DND-41 (cell line): ENCODE results near the gene OSM.
A peak's percentile ranks its signal among the peaks of the same experiment; 100 is the strongest.

Experiments used
- ATAC-seq: fragments of 200-7000 bp; cut with Tn5 transposase; 3 replicates; pipeline ENCODE4 v1.9.1; 2021; ENCODE audit warnings: low read depth; ENCODE audit not compliant: insufficient read depth
- DNase-seq: peaks from one replicate; pipeline ENCODE4 v3.0.0-alpha.2; 2020
- H2AFZ ChIP-seq: 2 replicates; pipeline ENCODE4 v1.6.0; 2012; ENCODE audit warnings: low read depth, low read length
- H3K27ac ChIP-seq: 2 replicates; pipeline ENCODE4 v1.5.1; 2012; ENCODE audit warnings: low read length, inconsistent platforms
- H3K27me3 ChIP-seq: fragments of 200-600 bp; sonication (generic); 2 replicates; pipeline ENCODE4 v1.6.0; 2012; ENCODE audit warnings: low read length, mild to moderate bottlenecking, inconsistent platforms; ENCODE audit not compliant: insufficient read depth, poor library complexity
- H3K36me3 ChIP-seq: 2 replicates; pipeline ENCODE4 v1.5.1; 2012; ENCODE audit warnings: low read length, inconsistent platforms; ENCODE audit not compliant: insufficient read depth
- H3K4me1 ChIP-seq: 2 replicates; pipeline ENCODE4 v1.5.1; 2012; ENCODE audit warnings: mild to moderate bottlenecking, low read length; ENCODE audit not compliant: insufficient read depth
- H3K4me2 ChIP-seq: 2 replicates; pipeline ENCODE4 v1.6.0; 2012; ENCODE audit warnings: mild to moderate bottlenecking, moderate library complexity, low read length, inconsistent platforms; ENCODE audit not compliant: insufficient read depth
- H3K4me3 ChIP-seq, 2 experiments: fragments of 200-600 bp in 1 of 2; shearing (Covaris generic) in 1 of 2; 2 replicates each; pipeline ENCODE4 v1.5.1; 2012 to 2016; ENCODE audit warnings: inconsistent platforms in 2 of 2, low read length in 2 of 2, mild to moderate bottlenecking in 2 of 2, low read depth in 1 of 2, moderate library complexity in 1 of 2
- H3K79me2 ChIP-seq: 2 replicates; pipeline ENCODE4 v1.6.0; 2012; ENCODE audit warnings: low read length, inconsistent platforms; ENCODE audit not compliant: insufficient read depth
- H3K9ac ChIP-seq: 2 replicates; pipeline ENCODE4 v1.6.0; 2012; ENCODE audit warnings: low read depth, mild to moderate bottlenecking, inconsistent platforms, low read length, moderate library complexity
- H3K9me3 ChIP-seq: 2 replicates; pipeline ENCODE4 v1.5.1; 2012; ENCODE audit warnings: low read length, moderate library complexity, mild to moderate bottlenecking, inconsistent platforms; ENCODE audit not compliant: insufficient read depth, severe bottlenecking
- H4K20me1 ChIP-seq: 2 replicates; pipeline ENCODE4 v1.6.0; 2012; ENCODE audit warnings: low read length; ENCODE audit not compliant: insufficient read depth
- EZH2 ChIP-seq: IDR thresholded peaks from 3 replicates; pipeline ENCODE4 v1.6.1; 2012; ENCODE audit warnings: borderline replicate concordance, low read depth, mild to moderate bottlenecking, moderate library complexity, low read length, inconsistent platforms; ENCODE audit not compliant: severe bottlenecking
- TF ChIP-seq, protein P1 (sequence below): IDR thresholded peaks from 2 replicates; pipeline ENCODE4 v1.5.1; 2012; ENCODE audit warnings: borderline replicate concordance, low read length, moderate library complexity, mild to moderate bottlenecking; ENCODE audit not compliant: poor library complexity, severe bottlenecking; ENCODE audit errors: extremely low read depth

Gene OSM

DNA sequence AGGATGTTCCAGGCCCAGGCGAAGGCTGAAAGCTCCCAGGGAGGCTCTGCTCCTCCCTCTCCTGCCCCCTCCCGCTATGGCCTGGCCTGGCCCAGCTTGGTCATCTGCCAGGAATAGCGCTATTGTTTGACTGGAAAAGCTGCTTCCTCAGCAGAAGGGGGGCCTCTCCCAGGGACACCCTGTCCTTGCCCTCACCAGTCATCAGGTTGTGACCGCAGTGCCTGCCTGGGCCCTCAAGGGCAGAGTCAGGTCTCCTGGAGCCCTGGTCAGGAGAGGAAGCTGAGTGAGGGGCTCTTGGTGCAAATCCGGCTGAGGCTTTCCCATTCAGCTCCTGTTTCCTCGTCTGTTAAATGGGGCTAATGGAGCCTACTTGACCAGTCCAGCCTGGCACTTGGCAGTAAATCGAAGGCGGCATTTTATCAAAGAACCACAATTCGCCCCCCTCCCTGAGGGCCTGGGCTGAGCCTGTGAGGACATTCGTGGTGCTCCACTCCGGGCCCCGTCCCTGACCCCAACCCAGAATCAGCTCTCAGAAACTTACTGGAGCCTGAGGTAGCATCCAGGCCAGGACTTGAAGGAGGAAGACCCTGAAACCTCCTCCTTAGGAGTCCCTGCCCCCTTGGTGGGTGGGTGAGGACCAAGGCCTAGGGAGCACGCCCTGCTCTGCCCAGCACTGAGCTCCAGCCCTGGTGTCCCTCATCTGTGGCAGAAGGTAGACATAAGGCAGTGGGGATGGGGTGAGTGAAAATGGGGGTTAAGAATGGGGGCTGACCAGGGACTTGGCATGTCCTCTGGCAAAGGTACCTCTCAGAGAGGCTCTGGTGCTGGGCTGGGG, 24.6 kb upstream of the OSM start:
- H3K4me1 ChIP-seq = peaks cover 58% of the 10 kb centered on the region
- H3K36me3 ChIP-seq = peaks cover 63% of the 10 kb centered on the region
- DNase-seq (no peak), ATAC-seq (no peak)
- no peaks in the 10 kb centered on the region for H3K27me3 ChIP-seq
- H2AFZ ChIP-seq = no peak overlapping the region
- peak overlapping the region; percentile 83 for H3K9ac ChIP-seq
- no peak for TF ChIP-seq EZH2
- TF ChIP-seq, protein P1, sequence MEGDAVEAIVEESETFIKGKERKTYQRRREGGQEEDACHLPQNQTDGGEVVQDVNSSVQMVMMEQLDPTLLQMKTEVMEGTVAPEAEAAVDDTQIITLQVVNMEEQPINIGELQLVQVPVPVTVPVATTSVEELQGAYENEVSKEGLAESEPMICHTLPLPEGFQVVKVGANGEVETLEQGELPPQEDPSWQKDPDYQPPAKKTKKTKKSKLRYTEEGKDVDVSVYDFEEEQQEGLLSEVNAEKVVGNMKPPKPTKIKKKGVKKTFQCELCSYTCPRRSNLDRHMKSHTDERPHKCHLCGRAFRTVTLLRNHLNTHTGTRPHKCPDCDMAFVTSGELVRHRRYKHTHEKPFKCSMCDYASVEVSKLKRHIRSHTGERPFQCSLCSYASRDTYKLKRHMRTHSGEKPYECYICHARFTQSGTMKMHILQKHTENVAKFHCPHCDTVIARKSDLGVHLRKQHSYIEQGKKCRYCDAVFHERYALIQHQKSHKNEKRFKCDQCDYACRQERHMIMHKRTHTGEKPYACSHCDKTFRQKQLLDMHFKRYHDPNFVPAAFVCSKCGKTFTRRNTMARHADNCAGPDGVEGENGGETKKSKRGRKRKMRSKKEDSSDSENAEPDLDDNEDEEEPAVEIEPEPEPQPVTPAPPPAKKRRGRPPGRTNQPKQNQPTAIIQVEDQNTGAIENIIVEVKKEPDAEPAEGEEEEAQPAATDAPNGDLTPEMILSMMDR = no peak
- H3K9me3 ChIP-seq = no peaks in the 10 kb centered on the region
- H3K79me2 ChIP-seq = peaks cover 27% of the 10 kb centered on the region
- H4K20me1 ChIP-seq = peaks cover 6% of the 10 kb centered on the region
- H3K27ac ChIP-seq = peak overlapping the region; percentile 94
- peak overlapping the region; percentile 21 for H3K4me2 ChIP-seq
- H3K4me3 ChIP-seq = no peak overlapping the region

DNA sequence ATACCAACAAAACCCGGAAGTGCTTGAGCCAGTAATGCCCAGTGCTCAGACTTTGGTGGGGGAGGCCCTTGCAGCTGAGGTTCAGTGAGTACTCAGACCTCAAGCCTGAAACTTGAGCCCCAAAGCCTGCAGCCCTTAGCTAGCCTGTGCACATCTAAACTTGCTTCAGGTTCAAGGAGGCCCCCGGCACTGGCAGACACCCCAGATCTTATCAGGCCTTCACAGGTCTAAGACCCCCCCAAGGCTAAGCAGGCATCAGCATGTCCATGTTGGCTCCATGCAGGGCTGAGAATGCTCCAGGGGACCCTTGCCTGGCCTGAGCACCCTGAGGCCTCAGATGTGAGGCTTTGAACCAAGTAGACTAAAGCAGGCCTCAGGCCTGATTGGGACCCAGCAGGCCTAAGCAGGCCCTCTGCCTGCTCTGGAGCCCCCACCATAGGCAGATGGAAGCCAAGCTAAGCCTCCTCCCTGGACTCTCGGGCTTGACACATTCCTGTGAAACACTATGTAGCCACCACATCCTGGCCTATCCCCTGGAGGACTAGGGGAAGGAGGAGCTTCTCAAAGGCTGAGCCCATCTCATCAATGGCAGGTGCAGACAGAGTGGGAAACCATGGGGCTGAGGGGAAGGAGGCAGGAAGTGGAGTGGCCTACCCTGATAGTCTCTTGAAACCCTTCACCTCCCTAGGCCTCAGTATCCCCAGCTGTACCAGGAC, 23.8 kb upstream of the OSM start:
- Histone ChIP-seq H3K27ac (peak overlapping the region; percentile 94), H2AFZ (no peak overlapping the region), H3K4me3 (peak overlapping the region in 1 of 2 experiments; percentile 89; a peak in 2 of 4 replicates), H3K9me3 (no peaks in the 10 kb centered on the region), H3K4me1 (peaks cover 66% of the 10 kb centered on the region), H3K9ac (peak overlapping the region; percentile 83), H4K20me1 (peaks cover 6% of the 10 kb centered on the region), H3K4me2 (peak overlapping the region; percentile 90), H3K79me2 (peaks cover 34% of the 10 kb centered on the region), H3K27me3 (no peaks in the 10 kb centered on the region), H3K36me3 (peaks cover 63% of the 10 kb centered on the region)
- no peak for TF ChIP-seq EZH2
- TF ChIP-seq, protein P1 = no peak
- ATAC-seq = peak; percentile 64
- peak; percentile 89 for DNase-seq

DNA sequence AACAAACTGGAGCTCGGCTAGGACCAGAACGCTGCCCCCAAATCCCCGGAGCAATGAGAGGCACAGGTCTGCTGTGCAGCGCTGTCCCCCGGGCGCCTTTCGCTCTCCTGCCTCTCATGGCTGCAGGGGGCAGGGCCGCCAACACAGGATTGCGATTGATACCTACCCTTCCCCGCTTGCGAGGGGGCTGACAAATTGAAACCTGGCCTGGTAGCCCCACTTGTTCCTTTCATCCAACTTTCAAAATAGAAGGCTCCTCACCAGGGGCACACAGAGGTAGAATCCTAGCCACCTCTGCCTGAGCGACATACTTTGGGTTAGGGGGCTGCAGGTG, 23.3 kb upstream of the OSM start:
- peak overlapping the region; percentile 90 for H3K4me2 ChIP-seq
- DNase-seq (no peak), ATAC-seq (peak; percentile 16)
- no peaks in the 10 kb centered on the region for H3K27me3 ChIP-seq
- H3K79me2 ChIP-seq = peaks cover 38% of the 10 kb centered on the region
- peak overlapping the region; percentile 83 for H3K9ac ChIP-seq
- H3K4me3 ChIP-seq = peak overlapping the region in 1 of 2 experiments; percentile 89; a peak in 2 of 4 replicates
- TF ChIP-seq, protein P1 = no peak
- TF ChIP-seq EZH2 = no peak
- H3K4me1 ChIP-seq = peaks cover 72% of the 10 kb centered on the region
- peaks cover 63% of the 10 kb centered on the region for H3K36me3 ChIP-seq
- peak overlapping the region; percentile 94 for H3K27ac ChIP-seq
- peaks cover 6% of the 10 kb centered on the region for H4K20me1 ChIP-seq
- H3K9me3 ChIP-seq = no peaks in the 10 kb centered on the region
- H2AFZ ChIP-seq = peak overlapping the region; percentile 46; the same call in 1 of the 2 replicates
